HEK293T (cell line): Measurements from ENCODE around the gene TMEM184C.

Experiments used
- CTCF ChIA-PET: fragments of 350-600 bp; formaldehyde crosslinking; extraction: SDS; loops from one replicate; lab custom pipeline; 2021; ENCODE audit warnings: antibody characterized with exemption, inconsistent platforms; lab: Yijun Ruan, JAX
- POLR2A ChIA-PET: fragments of 350-600 bp; formaldehyde crosslinking; extraction: SDS; loops from one replicate; lab custom pipeline; 2020; ENCODE audit warnings: antibody characterized with exemption, inconsistent platforms; lab: Yijun Ruan, JAX
- DNase-seq: peaks from one replicate; pipeline ENCODE4 v3.0.0; 2012; ENCODE audit warnings: mixed read lengths; ENCODE audit errors: extremely low spot score
- ARNT ChIP-seq: fragments of 450-650 bp; IDR thresholded peaks from 2 replicates; pipeline ENCODE4 v1.6.1; 2017; ENCODE audit warnings: mild to moderate bottlenecking
- BHLHE40 ChIP-seq: fragments of 450-650 bp; IDR thresholded peaks from 2 replicates; pipeline ENCODE4 v1.6.1; 2016; ENCODE audit warnings: mild to moderate bottlenecking, moderate library complexity, borderline replicate concordance
- CTBP1 ChIP-seq: fragments of 450-650 bp; IDR thresholded peaks from 2 replicates; pipeline ENCODE4 v1.6.1; 2016; ENCODE audit warnings: borderline replicate concordance
- ELF4 ChIP-seq: fragments of 450-650 bp; IDR thresholded peaks from 2 replicates; pipeline ENCODE4 v1.6.1; 2017; ENCODE audit warnings: antibody characterized with exemption
- FOXA1 ChIP-seq: fragments of 450-650 bp; IDR thresholded peaks from 2 replicates; pipeline ENCODE4 v1.6.1; 2016; ENCODE audit warnings: mild to moderate bottlenecking
- FOXK2 ChIP-seq: fragments of 450-650 bp; IDR thresholded peaks from 2 replicates; pipeline ENCODE4 v1.6.1; 2016; ENCODE audit warnings: mild to moderate bottlenecking
- FOXM1 ChIP-seq: fragments of 450-650 bp; IDR thresholded peaks from 2 replicates; pipeline ENCODE4 v1.6.1; 2017; ENCODE audit warnings: mild to moderate bottlenecking, borderline replicate concordance
- HDGF ChIP-seq: fragments of 450-650 bp; IDR thresholded peaks from 2 replicates; pipeline ENCODE4 v1.6.1; 2017; ENCODE audit warnings: antibody characterized with exemption, borderline replicate concordance
- L3MBTL2 ChIP-seq: fragments of 450-650 bp; conservative IDR thresholded peaks from 2 replicates; pipeline ENCODE4 v1.6.1; 2016; ENCODE audit warnings: mild to moderate bottlenecking
- LEF1 ChIP-seq: fragments of 450-650 bp; IDR thresholded peaks from 2 replicates; pipeline ENCODE4 v1.6.1; 2017; ENCODE audit warnings: mild to moderate bottlenecking, borderline replicate concordance
- NFRKB ChIP-seq: fragments of 450-650 bp; IDR thresholded peaks from 2 replicates; pipeline ENCODE4 v1.6.1; 2016; ENCODE audit warnings: mild to moderate bottlenecking, moderate library complexity
- PKNOX1 ChIP-seq: fragments of 450-650 bp; IDR thresholded peaks from 2 replicates; pipeline ENCODE4 v1.6.1; 2016
- SP1 ChIP-seq: fragments of 450-650 bp; IDR thresholded peaks from 2 replicates; pipeline ENCODE4 v1.6.1; 2017
- SUZ12 ChIP-seq: fragments of 450-650 bp; IDR thresholded peaks from 2 replicates; pipeline ENCODE4 v1.6.1; 2016; ENCODE audit warnings: mild to moderate bottlenecking
- TARDBP ChIP-seq: fragments of 450-650 bp; IDR thresholded peaks from 2 replicates; pipeline ENCODE4 v1.6.1; 2016
- ZNF384 ChIP-seq: fragments of 450-650 bp; IDR thresholded peaks from 2 replicates; pipeline ENCODE4 v1.6.1; 2016

The TMEM184C gene

DNA sequence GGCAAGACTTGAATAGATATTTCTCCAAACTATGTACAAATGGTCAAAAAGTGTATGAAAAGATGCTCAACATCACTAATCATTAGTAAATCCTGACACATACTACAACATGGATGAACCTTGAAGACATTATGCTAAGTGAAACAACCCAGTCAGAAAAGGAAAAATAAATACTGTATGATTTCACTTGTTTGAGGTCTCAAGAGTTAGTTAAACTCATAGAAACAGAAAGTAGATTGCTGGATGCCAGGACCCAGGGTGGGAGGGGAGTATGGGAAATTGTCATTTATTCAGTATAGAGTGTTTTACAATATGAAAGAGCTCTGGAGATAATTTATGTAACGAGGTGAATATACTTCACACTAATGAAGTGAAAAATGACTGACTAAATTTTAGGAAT is 34.4 kb downstream of the TMEM184C start:
- ChIA-PET CTCF (no interaction called here), POLR2A (no interaction called here)
- TF ChIP-seq SUZ12 (no peak), L3MBTL2 (no peak), FOXM1 (no peak), BHLHE40 (no peak), HDGF (no peak), NFRKB (no peak), SP1 (no peak), FOXK2 (no peak), LEF1 (no peak), FOXA1 (no peak), TARDBP (no peak), ARNT (no peak), ELF4 (no peak), CTBP1 (no peak), ZNF384 (no peak), PKNOX1 (no peak)
- DNase-seq = no peak

GRCh38 chr4:147655639-147656038 is 38.4 kb downstream of the TMEM184C start:
- DNase-seq = no peak
- ChIA-PET POLR2A (interaction anchor here (1.1 kb wide), 1 partner anchor 15 kb away, joined by 3 read pairs; no protein-coding TSS in a partner anchor), CTCF (no interaction called here)
- TF ChIP-seq TARDBP (no peak), BHLHE40 (no peak), FOXM1 (no peak), PKNOX1 (no peak), NFRKB (no peak), CTBP1 (no peak), FOXA1 (no peak), HDGF (no peak), FOXK2 (no peak), L3MBTL2 (no peak), SUZ12 (no peak), SP1 (no peak), ZNF384 (no peak), LEF1 (no peak), ARNT (no peak), ELF4 (no peak)

- TF ChIP-seq SUZ12 (no peak), BHLHE40 (no peak), PKNOX1 (no peak), L3MBTL2 (no peak), FOXM1 (no peak), NFRKB (no peak), ELF4 (no peak), ARNT (no peak), SP1 (no peak), HDGF (no peak), TARDBP (no peak), FOXA1 (no peak), CTBP1 (no peak), LEF1 (no peak), FOXK2 (no peak), ZNF384 (no peak)
- DNase-seq = no peak
- POLR2A ChIA-PET = interaction anchor here (2.1 kb wide), 1 partner anchor 25 kb away, joined by 6 read pairs; the partner anchor contains the start of gene PRMT9
- CTCF ChIA-PET = no interaction called here
These were observed 41.3 kb downstream of the TMEM184C start for GRCh38 chr4:147658501-147658900.

GRCh38 chr4:147674073-147674472 is 56.9 kb downstream of the TMEM184C start:
- TF ChIP-seq LEF1 (no peak), TARDBP (no peak), NFRKB (no peak), HDGF (no peak)
- no peak for DNase-seq
- CTCF ChIA-PET = no interaction called here

DNA sequence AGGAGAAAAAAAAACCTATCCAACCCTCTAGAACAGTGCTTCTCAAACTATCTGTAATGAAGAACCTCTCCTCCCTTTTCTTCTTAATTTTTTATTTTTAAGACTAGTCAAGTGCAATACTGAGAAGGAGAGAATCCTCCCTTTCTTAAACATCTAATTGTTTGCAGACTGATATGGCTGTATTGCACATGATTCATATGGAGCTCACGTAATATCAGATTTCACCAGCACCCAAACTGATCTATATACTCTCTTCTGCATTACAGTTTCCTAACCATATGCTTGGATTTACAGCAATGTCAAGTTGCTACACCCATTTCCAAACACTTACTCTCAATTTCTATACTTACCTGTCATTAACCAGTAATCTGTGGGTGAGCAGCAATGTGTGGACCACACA is 57.3 kb downstream of the TMEM184C start:
- ChIA-PET POLR2A (interaction anchor here (2.6 kb wide), 1 partner anchor 9 kb away, joined by 20 read pairs; the partner anchor contains the start of gene PRMT9), CTCF (no interaction called here)
- no peak for TF ChIP-seq ELF4
- no peak for TF ChIP-seq SP1
- TF ChIP-seq PKNOX1 = no peak
- TF ChIP-seq CTBP1 = no peak
- TF ChIP-seq LEF1 = no peak
- no peak for TF ChIP-seq NFRKB
- TF ChIP-seq ZNF384 = no peak
- no peak for TF ChIP-seq FOXK2
- no peak for TF ChIP-seq ARNT
- TF ChIP-seq TARDBP = no peak
- no peak for TF ChIP-seq BHLHE40
- TF ChIP-seq FOXA1 = no peak
- TF ChIP-seq FOXM1 = no peak
- TF ChIP-seq L3MBTL2 = no peak
- TF ChIP-seq SUZ12 = no peak
- TF ChIP-seq HDGF = no peak
- DNase-seq = no peak

More at GRCh38 chr4:147674073-147674472, 56.9 kb downstream of the TMEM184C start:
- POLR2A ChIA-PET = interaction anchor here (2.6 kb wide), 1 partner anchor 9 kb away, joined by 20 read pairs; the partner anchor contains the start of gene PRMT9

DNA sequence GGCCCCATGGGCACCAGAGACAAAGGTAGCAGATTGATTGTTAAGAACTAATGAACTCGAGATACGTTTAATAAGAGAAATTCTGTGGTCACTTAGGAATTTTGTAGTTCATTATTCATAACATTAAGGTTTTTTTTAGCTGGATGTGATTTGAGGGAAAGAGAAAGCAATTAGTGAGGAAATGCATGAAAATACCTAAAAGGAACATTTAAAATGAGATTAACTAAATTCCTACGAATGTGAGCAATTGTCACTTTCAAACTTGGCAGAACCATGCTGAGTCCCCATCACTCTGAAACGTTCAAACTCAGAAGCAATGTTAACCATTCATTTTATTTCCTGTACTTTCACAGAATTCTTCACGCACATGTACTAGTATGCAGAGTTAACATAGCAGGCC is 60.9 kb downstream of the TMEM184C start:
- TF ChIP-seq L3MBTL2 (no peak), LEF1 (no peak), BHLHE40 (no peak), PKNOX1 (no peak), CTBP1 (no peak), NFRKB (no peak), HDGF (no peak)
- CTCF ChIA-PET = interaction anchor here (1.7 kb wide), 1 partner anchor 189 kb away, joined by 4 read pairs; no protein-coding TSS in a partner anchor
- DNase-seq = no peak
- POLR2A ChIA-PET = no interaction called here
